Activated CD4-positive, alpha-beta T cell treated with anti-CD3 and anti-CD28 coated beads, Interleukin-2, amount 50 U/mL, for 4 hours (primary cell): ENCODE results near the gene INPP5B.
"Not testable (repeated sequence)": the region's sequence is repeated elsewhere in the genome, so short reads cannot be mapped to it uniquely, and the experiment has no call there.

ENCODE experiments used
- DNase-seq, 2 experiments: peaks; one replicate each; pipeline ENCODE4 v3.0.0-alpha.2; 2020

Gene INPP5B

GRCh38 chr1:37947364-37947763 lies 511 bp upstream of the INPP5B start:
- no peak for DNase-seq

DNA sequence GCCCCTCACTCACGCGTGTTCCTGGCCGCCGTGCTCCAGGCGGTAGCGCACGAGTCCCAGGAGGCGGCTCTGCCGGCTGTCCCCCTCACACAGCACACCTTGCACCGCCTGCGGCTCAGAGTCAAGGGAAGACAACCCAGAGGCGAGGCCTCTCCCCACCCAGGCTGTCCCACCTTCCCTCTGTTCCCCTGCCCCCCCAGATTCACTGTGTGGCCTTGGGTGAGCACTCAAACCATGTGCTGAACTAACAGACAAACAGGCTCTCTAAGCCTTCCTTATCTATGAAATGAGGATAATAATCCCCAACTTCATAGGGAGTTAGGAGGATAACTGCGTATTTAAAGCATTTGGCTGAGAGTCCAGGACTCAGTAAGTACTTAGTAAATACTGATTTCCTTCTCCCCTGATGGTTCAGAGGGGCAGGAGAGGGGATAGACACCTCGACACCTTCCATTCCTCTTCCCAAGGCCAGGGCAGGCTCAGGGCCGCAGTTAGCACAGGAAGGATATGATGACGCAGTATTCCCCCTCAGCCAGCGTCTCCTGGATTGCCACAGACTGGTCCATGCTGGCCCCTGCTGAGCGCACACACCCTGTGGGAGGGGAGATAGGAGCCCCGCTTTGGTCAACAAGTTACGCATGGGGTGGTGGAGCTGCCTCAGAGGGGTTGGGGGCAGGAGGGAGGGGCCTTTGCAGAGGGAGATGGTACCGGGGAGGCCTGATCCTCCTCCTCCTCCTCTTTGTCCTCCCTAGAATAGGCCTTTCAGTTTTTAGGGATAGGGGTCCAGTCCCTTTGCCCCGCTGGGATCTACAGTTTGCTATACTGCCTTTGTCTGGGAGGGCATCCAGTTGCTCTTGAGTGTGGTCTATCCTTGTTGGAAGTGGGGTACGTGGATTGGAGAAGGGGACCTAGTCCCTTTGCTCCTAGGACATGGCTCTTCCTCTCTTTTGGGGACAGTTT lies 830 bp downstream of the INPP5B start:
- DNase-seq = no peak

DNA sequence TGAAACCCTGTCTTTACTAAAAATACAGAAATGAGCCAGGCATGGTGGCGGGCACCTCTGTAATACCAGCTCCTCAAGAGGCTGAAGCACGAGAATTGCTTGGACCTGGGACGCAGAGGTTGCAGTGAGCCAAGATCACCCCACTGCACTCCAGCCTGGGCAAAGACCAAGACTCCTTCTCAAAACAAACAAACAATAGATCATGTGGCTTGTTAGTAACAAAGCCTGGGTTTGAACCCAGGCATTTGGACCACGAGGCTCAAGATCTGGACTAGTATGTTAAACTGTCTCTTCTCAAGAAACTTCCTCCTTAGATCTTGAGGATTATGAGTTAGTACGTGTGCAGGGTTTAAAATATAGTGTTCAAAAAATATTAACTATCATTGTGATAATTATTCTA lies 1.6 kb downstream of the INPP5B start:
- DNase-seq = no peak

DNA sequence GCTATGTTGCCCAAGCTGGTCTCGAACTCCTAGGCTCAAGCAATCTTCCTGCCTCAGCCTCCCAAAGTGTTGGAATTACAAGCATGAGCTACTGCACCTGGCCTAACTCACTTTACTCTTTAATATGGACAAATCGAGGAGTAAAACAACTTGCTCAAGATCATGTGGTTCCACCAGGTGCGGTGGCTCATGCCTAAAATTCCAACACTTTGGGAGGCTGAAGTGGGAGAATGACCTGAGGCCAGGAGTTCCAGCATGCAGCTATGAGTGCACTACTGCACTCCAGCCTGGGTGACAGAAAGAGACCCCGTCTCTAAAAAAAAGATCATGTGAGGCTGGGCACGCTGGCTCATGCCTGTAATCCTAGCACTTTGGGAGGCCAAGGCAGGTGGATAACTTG lies 2.0 kb downstream of the INPP5B start:
- DNase-seq = no peak

DNA sequence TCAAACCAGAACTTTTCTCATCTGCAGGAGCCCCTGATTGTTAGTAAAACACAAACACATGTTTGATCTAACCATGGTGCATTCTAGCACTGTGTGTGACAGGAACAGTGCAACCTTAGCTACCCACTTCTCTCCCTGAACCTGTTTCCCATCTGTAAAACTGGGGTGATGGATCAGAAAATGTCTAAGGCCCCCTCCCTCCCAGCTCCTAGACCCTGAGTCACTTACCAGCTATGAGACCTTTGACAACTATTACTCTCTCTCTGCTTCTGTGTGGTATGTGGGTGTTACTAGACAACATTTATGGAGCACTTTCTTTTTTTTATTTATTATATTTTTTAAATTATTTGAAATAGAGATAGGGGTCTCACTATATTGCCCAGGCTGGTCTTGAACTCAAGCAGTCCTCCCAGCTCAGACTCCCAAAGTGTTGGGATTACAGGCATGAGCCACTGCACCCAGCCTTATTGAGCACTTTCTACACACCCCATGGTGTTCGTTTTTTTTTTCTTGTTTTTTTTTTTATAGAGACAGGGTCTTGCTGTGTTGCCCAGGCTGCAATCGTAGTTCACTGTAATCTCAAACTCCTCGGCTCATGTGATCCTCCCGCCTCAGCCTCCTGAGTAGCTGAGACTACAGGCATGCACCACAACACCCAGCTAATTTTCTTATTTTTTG lies 2.6 kb downstream of the INPP5B start:
- no peak for DNase-seq

- DNase-seq = no peak
Observed at GRCh38 chr1:37940299-37940947, 6.4 kb downstream of the INPP5B start.

GRCh38 chr1:37936760-37937159 lies 10.1 kb downstream of the INPP5B start:
- not testable (repeated sequence) for DNase-seq

DNA sequence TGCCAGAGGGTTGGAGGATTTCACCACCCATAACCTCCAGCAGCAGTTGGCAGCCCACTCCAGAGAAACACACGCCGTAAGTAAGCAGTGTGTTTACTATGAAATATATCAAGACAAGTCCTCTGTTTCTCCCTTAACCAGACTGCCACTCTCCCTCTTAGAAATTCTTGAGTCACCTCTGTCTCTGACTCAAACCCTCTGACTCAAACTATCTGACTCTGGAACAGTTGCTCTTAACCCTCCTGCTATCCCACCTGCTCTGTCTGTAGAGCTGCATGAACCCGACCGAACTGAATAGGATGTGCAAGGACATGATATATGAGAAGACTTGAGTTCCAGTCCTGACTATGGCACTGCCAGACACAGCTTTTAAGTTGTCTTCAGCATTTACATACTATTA lies 14.1 kb downstream of the INPP5B start:
- no peak for DNase-seq

DNA sequence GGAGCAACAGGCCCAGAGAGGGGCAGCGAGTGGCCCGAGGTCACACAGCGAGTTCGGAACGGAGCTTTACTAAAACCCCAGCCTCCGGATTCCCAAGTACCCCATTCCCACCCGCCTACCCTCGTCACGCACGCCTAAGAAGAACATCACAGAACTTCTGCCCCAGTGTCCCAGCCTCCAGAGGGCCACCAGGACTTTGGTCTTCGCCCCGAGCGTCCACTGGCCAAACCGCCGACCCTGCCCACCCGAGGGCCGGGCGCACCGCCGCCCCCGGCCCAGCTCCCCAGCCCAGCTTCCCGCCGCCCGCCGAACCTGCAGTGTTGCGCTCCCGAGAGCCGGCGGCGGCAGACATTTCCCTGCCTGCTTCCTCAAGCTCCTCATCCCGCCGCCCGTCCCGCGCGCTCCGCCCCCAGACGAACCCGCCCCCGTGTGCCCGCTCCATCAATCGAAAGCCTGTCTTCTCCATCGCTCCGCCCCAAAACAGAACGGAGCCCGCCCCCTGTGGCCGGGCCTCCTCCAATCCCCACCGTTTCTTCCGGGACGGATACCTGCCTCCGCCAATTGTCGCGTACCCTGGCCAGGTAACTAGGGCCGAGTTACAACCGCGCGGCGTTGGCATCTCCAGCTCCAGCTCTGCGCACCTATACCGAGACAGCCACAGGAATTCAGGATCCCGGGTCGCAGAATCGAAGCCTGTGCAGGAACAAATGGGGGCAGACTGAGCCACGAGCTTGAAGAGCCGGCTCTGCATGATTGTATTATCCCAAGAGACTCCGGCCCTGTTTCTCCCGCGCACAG lies 15.3 kb downstream of the INPP5B start:
- peak; percentile 97 for DNase-seq

GRCh38 chr1:37931102-37931360 lies 15.8 kb downstream of the INPP5B start:
- DNase-seq = peak in 1 of 2 experiments; percentile 11

GRCh38 chr1:37930246-37931101 lies 16.4 kb downstream of the INPP5B start:
- peak; percentile 37 to 51 for DNase-seq

DNA sequence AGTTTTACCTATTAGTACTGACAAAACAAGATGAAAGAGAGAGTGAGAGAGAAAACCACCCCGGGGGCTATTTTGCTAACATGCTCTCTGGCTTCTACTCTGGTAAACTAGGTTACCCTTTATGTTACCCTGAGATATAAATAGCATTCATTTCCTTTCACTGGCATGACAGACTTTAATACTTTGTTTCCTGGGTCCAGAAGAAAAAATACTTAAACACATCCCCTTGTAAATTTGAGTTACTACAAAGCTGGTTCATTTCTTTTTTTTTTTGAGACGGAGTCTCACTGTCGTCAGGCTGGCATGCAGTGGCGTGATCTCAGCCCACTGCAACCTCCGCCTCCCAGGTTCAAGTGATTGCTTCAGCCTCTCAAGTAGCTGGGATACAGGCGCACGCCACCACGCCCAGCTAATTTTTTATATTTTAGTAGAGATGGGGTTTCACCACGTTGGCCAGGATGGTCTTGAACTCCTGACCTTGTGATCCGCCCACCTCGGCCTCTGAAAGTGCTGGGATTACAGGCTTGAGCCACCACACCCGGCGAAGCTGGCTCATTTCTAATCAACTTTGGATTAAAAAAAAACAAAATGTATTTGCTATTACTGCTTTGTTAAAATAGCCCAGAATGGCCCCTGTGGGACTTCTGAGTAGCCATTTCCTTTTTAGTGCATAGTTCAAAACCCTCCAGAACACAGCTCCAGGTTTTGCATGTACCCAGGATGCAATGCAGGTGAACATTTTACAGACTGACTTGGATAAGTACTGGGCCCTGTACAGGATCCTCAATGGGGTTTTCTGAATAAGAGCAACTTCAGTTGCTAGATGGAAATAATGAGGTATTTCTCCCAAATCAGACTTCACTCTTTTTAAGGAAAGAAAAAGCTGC lies 20.6 kb downstream of the INPP5B start:
- DNase-seq = no peak

DNA sequence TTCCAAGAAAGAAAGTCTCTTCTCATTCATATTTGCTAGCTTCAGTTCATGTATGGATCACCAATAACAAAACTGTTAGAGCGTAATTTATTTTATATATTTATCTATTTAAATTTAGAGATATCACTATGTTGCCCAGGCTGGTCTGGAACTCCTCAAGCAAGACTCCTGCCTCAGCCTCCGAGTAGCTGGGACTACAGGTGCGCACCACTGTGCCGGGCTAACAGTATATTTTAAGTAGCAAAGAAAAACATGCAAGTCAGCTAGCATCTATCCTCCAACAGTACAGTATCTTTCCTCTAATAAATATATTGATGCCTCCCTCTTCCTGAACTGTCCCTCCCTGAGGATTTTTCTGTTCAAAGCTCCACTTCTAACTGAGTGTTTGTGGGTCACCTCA lies 21.5 kb downstream of the INPP5B start:
- DNase-seq = no peak

DNA sequence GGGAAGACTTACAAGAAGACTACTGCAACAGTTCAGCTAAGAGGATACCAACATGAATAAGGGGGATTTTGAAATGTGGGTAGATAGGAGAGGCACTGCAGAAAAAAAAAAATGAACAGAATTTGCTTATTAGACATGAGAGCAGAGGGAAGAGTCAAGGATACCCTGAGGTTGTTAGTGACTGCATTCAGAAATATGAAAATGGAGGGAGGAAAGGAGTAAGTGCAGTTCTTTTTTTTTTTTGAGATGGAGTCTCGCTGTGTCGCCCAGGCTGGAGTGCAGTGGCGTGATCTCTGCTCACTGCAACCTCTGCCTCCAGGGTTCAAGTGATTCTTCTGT lies 23.3 kb downstream of the INPP5B start:
- DNase-seq = no peak

- DNase-seq = no peak
Observed at GRCh38 chr1:37922767-37923550, 23.9 kb downstream of the INPP5B start.

DNA sequence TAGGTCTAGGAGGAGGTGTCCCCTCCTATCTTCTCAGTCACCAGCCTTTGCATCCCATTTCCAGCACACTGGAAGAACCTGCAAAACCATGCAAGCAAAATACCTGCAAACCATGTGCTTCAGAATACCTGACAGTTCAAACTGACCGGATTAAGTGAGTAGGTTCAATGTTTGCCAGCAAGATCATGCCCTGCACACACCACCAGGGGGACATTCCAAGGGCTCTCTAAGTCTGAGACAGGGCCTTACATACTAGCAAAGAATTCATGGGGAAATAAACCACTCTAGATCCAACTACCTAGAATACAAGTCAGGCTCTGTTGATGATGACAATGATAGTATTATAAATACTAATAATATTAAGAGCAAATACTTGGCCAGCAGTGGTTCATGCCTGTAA lies 27.6 kb downstream of the INPP5B start:
- no peak for DNase-seq

DNA sequence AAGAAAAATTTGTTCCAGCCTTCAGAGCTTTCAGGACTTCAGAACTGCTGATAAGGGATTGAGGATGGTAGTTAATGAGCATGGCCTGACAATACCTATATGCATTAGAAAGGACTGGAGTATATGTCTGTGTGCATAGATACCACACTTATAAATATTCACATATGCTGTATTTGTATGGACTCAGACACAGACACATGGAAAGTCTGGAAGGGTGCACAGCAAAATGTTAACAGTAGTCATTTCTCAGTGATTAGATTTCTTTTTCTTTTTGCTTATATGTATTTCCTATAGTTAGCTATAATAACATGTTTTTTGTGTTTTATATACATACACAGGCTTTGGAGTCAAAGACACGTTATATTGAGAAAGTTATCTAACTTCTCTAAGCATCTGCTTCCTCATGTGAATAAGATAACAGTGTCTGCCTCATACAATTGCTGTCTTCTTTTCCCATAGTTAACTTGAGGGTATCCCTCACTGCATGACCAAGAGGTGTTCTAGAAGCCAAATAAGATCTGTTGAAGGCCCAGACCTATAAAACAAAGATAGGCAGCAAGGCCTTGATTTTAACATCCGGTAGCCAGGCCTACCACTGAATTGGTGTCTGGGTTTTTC lies 31.3 kb downstream of the INPP5B start:
- no peak for DNase-seq

GRCh38 chr1:37914719-37915475 lies 32.0 kb downstream of the INPP5B start:
- no peak for DNase-seq

GRCh38 chr1:37911478-37911877 lies 35.4 kb downstream of the INPP5B start:
- DNase-seq = not testable (repeated sequence)
